Measurements from ENCODE around the gene EFNA2.

Gene EFNA2

DNA sequence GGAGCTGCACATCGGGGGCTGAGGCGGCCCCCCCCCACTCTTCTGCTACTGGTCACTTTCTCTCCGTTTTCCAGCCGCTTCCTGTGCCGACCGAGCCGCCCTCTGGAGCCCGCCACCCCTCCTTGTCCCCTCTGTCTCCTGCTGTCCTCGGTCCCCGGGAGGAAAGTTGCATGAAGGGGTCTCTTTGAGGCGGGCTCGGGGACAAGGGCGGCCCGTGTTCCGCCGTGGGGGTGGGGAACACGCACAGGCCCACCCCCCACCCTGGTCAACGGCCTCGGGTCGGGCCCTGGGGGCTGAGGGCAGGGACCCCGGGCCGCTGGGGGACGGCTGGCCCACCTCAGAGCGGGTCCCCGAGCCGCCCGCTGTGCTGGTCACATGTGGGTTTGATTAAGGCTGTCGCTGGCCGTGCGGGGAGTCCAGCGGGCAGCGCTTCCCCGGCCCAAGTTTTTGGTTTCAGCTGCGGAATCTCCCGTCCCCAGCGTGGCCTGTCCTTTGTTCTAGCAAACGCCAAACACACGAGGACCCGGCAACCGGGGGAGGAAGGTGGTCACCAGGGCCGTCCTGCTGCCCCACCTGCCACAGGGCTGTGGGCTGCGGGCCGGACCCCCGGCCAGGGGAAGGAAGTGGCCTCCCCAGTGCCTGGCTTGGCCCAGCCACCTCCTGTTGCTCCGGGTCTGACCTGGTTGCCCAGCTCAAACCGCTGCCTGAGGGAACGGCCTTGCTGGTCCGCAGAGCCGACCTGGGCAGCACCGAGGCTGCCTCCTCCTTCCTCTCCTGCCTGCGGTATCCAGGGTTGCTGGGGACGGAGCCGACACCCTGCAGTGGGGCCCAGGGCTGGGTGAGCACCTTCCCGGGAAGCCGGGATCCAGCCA is 1.9 kb downstream of the EFNA2 start:
- Histone ChIP-seq H3K27me3 (ENCODE audit: control insufficient read depth, insufficient read depth, low read length) (peaks cover 5% of the 10 kb centered on the region; the same call in 1 of the 2 replicates), H3K4me3 (ENCODE audit: low read length) (no peak overlapping the region), H3K36me3 (ENCODE audit: control insufficient read depth, insufficient read depth, low read length) (peaks cover 2% of the 10 kb centered on the region; the same call in 1 of the 2 replicates), H3K27ac (ENCODE audit: low read length) (no peak overlapping the region), H3K9me3 (ENCODE audit: control insufficient read depth, insufficient read depth, low read length) (no peaks in the 10 kb centered on the region), H3K4me1 (ENCODE audit: control insufficient read depth, insufficient read depth, low read length) (no peaks in the 10 kb centered on the region; the same call in 1 of the 2 replicates)
- no CpG with 5 or more reads among the region's 55 CpGs for WGBS (ENCODE audit: insufficient coverage, insufficient read length)
- DNase-seq (ENCODE audit: low read depth, low spot score): no peak

DNA sequence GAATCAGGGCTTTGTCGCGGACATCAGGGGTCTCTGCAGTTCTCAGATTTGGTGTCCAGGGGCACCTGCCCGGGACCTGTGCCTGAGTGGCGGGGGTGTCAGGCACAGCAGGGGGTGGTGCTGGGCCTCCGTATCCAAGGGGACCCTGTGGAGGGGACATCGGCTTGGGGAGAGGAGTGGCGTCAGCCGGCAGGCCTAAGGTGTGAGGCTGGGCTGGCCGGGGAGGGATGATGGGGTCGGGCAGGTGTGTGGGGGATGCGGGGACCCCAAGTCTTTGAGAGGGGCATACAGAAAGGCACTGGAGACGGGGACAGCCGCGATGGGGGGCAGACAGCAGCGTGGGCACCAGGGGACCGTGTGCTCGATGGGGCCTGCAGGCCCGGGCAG is 2.5 kb downstream of the EFNA2 start:
- no peaks in the 10 kb centered on the region for H3K9me3 ChIP-seq (ENCODE audit: control insufficient read depth, insufficient read depth, low read length)
- peaks cover 5% of the 10 kb centered on the region; the same call in 1 of the 2 replicates for H3K27me3 ChIP-seq (ENCODE audit: control insufficient read depth, insufficient read depth, low read length)
- no peak overlapping the region for H3K4me3 ChIP-seq (ENCODE audit: low read length)
- peaks cover 2% of the 10 kb centered on the region; the same call in 1 of the 2 replicates for H3K36me3 ChIP-seq (ENCODE audit: control insufficient read depth, insufficient read depth, low read length)
- H3K4me1 ChIP-seq (ENCODE audit: control insufficient read depth, insufficient read depth, low read length): no peaks in the 10 kb centered on the region; the same call in 1 of the 2 replicates
- no peak for DNase-seq (ENCODE audit: low read depth, low spot score)
- H3K27ac ChIP-seq (ENCODE audit: low read length): no peak overlapping the region
- no CpG with 5 or more reads among the region's 18 CpGs for WGBS (ENCODE audit: insufficient coverage, insufficient read length)

DNA sequence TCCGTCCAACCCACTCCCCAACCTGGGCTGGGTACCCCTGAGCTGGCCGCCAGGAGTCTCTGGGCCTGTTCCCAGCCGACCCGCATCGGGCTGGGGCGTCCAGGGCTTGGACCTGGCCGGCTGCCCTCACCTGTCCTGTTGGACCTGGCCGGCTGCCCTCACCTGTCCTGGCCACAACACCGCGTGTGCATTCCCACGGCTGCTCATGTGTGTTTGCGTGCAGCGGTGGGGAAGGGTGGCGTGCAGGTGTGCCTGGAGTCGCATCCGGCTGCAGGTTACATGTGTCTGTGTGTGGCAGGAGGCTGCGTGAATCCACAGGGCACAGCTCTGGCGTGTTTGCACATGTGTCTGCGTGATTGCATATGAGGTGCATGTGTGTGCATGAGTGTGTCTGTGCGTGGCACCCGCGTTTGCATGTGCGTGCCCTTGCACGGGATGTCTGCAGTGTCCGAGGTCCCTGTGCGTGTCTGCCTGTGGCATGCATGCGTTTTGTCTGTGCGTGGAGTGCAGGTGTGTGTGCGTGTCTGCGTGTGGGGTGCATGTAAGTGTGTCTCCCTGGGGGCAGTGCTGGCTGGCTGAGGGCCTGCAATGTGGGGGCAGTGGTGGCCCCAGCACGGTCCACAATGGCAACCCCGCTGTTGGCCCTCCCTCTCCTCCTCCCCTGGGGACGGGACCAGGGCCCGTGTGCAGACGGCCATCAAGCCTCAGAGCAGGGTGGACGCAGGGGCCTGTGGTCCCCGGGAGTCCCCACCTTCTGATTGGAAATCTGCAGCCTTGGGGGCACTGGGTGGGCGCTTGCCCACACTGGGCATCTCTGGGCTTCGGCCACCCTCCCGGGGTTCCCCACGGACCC is 3.4 kb downstream of the EFNA2 start:
- Histone ChIP-seq H3K9me3 (ENCODE audit: control insufficient read depth, insufficient read depth, low read length) (no peaks in the 10 kb centered on the region), H3K4me1 (ENCODE audit: control insufficient read depth, insufficient read depth, low read length) (no peaks in the 10 kb centered on the region; the same call in 1 of the 2 replicates), H3K36me3 (ENCODE audit: control insufficient read depth, insufficient read depth, low read length) (no peaks in the 10 kb centered on the region; the same call in 1 of the 2 replicates), H3K4me3 (ENCODE audit: low read length) (no peak overlapping the region), H3K27me3 (ENCODE audit: control insufficient read depth, insufficient read depth, low read length) (peaks cover 5% of the 10 kb centered on the region; the same call in 1 of the 2 replicates), H3K27ac (ENCODE audit: low read length) (no peak overlapping the region)
- no CpG with 5 or more reads among the region's 41 CpGs for WGBS (ENCODE audit: insufficient coverage, insufficient read length)
- no peak for DNase-seq (ENCODE audit: low read depth, low spot score)

DNA sequence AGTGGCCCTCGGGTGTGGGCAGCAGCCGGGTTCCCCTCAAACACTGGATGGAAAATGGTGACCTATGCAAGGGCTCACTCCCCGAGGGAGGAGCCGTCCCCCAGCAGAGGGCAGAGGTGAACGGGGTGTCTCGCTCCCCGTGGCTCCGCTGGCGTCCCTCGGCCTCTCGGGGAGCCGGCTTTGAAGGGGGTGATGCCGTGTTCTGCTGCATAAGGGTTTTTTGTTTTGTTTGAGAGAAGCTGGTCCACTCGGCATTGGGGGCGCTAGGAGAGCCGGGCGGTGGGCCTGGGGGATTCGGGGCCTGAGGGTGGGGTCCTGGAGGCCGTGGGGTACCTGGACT is 4.0 kb downstream of the EFNA2 start:
- no peak overlapping the region for H3K4me3 ChIP-seq (ENCODE audit: low read length)
- no peaks in the 10 kb centered on the region; the same call in 1 of the 2 replicates for H3K36me3 ChIP-seq (ENCODE audit: control insufficient read depth, insufficient read depth, low read length)
- WGBS (ENCODE audit: insufficient coverage, insufficient read length): no CpG with 5 or more reads among the region's 19 CpGs
- DNase-seq (ENCODE audit: low read depth, low spot score): no peak
- H3K9me3 ChIP-seq (ENCODE audit: control insufficient read depth, insufficient read depth, low read length): no peaks in the 10 kb centered on the region
- H3K27ac ChIP-seq (ENCODE audit: low read length): no peak overlapping the region
- no peaks in the 10 kb centered on the region; the same call in 1 of the 2 replicates for H3K4me1 ChIP-seq (ENCODE audit: control insufficient read depth, insufficient read depth, low read length)
- H3K27me3 ChIP-seq (ENCODE audit: control insufficient read depth, insufficient read depth, low read length): peaks cover 4% of the 10 kb centered on the region; the same call in 1 of the 2 replicates

DNA sequence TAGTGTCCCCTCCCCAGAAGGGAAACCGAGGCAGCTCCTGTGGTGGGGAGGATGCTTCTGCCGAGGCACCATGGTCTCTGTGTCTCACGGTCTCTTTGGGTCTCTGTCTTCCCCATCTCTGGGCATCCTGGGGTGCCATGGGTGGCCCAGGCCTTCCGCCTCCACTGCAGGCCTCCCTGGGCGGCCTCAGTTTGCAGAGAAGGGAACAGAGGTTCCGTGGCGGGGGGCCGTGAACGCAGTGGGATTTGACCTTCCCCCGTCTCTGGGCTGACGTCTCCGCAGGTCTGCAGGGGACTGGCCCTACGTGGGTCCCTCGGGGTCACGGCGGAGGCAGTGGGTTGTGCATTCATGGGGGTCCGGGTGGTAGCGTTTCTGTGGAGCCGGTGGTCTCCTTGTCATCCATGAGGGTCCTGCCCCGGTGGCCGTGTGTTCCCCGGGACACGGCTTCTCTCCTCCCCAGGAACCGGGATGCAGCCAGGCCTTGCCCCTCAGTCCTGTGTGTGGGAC is 4.6 kb downstream of the EFNA2 start:
- no peak overlapping the region for H3K27ac ChIP-seq (ENCODE audit: low read length)
- H3K4me3 ChIP-seq (ENCODE audit: low read length): no peak overlapping the region
- no peak for DNase-seq (ENCODE audit: low read depth, low spot score)
- no peaks in the 10 kb centered on the region; the same call in 1 of the 2 replicates for H3K4me1 ChIP-seq (ENCODE audit: control insufficient read depth, insufficient read depth, low read length)
- no peaks in the 10 kb centered on the region; the same call in 1 of the 2 replicates for H3K36me3 ChIP-seq (ENCODE audit: control insufficient read depth, insufficient read depth, low read length)
- H3K27me3 ChIP-seq (ENCODE audit: control insufficient read depth, insufficient read depth, low read length): peaks cover under 1% of the 10 kb centered on the region; the same call in 1 of the 2 replicates
- no peaks in the 10 kb centered on the region for H3K9me3 ChIP-seq (ENCODE audit: control insufficient read depth, insufficient read depth, low read length)
- WGBS (ENCODE audit: insufficient coverage, insufficient read length): no CpG with 5 or more reads among the region's 24 CpGs

DNA sequence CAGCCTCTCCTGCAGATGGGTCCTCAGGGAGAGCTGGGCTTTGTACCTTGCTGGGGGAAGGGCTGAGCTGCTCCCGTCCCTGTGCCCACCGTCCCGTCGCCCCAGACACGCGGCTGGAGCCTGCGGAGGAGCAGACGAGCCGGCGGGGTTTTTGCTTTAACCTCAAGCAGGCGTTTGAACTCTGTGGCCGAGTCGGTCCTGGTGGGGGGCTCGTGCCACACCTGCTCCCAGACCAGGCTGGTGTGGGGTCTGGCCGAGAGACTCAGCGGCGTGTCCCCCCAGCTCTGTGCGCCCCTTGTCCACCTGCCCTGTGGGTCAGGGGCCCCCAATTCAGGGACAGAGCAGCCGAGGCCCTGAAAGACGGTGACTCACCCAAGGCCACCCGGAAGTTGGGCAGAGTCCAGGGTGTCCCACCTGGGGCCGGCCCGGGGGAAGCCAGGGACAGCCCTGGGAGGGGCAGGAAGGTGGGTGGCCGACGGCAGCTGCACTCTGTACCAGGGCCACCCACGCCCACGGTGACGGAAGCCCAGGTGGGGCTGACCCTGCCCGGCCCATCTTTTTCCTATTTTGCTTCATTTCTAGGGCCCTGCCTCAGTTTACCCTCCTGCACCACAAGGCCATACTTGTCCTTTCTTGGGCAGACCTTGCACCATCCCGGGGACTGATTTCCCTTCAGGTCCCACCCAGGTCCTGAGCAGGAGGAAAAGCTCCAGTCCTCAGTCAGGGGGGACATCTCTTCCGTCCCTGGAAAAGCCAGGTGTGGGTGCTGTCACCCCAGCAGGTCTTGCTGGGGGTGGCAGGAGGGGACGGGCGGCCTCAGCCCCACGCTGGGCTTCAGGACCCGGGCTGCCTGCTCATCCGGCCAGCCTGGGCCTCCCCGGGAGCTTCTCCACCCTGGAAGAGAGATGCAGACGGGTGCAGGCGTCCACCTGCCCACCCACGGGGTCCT is 5.3 kb downstream of the EFNA2 start:
- no CpG with 5 or more reads among the region's 40 CpGs for WGBS (ENCODE audit: insufficient coverage, insufficient read length)
- Histone ChIP-seq H3K4me3 (ENCODE audit: low read length) (no peak overlapping the region), H3K9me3 (ENCODE audit: control insufficient read depth, insufficient read depth, low read length) (no peaks in the 10 kb centered on the region), H3K4me1 (ENCODE audit: control insufficient read depth, insufficient read depth, low read length) (no peaks in the 10 kb centered on the region; the same call in 1 of the 2 replicates), H3K27me3 (ENCODE audit: control insufficient read depth, insufficient read depth, low read length) (no peaks in the 10 kb centered on the region), H3K27ac (ENCODE audit: low read length) (no peak overlapping the region), H3K36me3 (ENCODE audit: control insufficient read depth, insufficient read depth, low read length) (no peaks in the 10 kb centered on the region; the same call in 1 of the 2 replicates)
- DNase-seq (ENCODE audit: low read depth, low spot score): no peak

DNA sequence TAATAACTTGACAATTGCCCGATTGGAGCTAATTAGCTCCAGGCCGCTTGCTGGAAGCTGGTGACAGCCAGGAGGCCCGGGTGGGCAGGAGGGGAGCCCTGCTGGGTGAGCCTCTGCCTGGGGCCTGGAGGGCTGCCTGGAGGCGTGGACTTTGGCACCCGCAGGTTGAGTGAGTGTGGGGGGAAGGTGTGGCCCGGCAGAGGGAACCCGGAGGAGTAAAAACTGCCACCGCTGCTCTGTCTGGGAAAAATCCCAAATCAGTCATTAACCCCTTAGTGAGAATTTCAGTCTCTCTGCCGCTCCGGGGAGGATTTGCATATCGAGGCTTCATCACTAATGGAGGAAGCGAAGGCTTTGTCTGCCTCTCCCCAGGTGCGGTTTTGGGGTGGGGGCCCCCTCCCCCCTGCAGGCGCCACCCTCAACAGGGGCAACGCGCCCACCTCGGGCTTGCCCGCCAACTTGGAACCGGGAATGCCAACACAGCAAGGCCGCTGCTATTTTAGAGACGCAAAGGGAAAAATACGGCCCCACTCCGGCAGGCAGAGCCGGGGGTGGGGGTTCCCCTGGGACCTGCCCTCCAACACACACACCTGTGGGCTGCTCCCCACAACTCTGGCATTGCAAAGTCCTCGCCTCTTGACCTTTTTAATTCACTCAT is 6.2 kb downstream of the EFNA2 start:
- Histone ChIP-seq H3K9me3 (ENCODE audit: control insufficient read depth, insufficient read depth, low read length) (no peaks in the 10 kb centered on the region), H3K27me3 (ENCODE audit: control insufficient read depth, insufficient read depth, low read length) (no peaks in the 10 kb centered on the region), H3K27ac (ENCODE audit: low read length) (no peak overlapping the region), H3K4me1 (ENCODE audit: control insufficient read depth, insufficient read depth, low read length) (no peaks in the 10 kb centered on the region; the same call in 1 of the 2 replicates), H3K36me3 (ENCODE audit: control insufficient read depth, insufficient read depth, low read length) (no peaks in the 10 kb centered on the region; the same call in 1 of the 2 replicates), H3K4me3 (ENCODE audit: low read length) (no peak overlapping the region)
- WGBS (ENCODE audit: insufficient coverage, insufficient read length): no CpG with 5 or more reads among the region's 25 CpGs
- no peak for DNase-seq (ENCODE audit: low read depth, low spot score)

DNA sequence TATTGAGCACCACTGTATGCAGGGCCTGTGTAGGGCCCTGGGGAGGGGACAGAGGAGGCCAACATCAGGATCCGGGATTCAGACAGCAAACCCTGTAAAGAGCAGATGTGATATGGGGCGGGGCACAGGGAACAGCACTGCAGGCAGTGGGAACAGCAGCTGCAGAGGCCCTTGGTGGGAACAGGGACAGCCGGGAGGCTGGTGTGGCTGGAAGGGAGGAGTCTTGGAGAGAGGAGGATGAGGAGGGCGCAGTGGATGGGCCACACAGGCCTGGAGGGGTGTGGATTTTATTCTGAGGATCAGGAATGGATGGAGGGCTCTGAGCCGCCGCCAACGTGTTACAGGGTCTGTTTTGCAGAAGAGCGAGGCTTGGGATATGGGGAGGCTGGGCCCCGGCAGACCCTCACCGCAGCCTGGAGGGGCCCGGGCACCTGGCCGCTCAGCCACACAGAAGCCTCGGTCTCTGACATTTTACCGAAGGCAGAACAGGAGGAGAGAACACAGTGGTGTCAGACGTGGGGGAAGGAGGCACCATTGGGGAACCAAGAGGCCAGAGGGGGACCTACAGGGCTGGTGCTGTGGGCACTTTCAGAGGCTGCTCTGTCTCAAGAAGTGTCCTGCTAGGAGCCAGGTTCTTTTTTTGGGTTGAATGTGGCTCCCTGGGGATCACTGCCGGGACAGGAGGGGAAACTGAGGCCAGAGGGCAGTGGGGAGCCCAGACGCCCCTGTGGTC is 6.9 kb downstream of the EFNA2 start:
- H3K27ac ChIP-seq (ENCODE audit: low read length): no peak overlapping the region
- H3K27me3 ChIP-seq (ENCODE audit: control insufficient read depth, insufficient read depth, low read length): no peaks in the 10 kb centered on the region
- no CpG with 5 or more reads among the region's 17 CpGs for WGBS (ENCODE audit: insufficient coverage, insufficient read length)
- H3K4me3 ChIP-seq (ENCODE audit: low read length): no peak overlapping the region
- DNase-seq (ENCODE audit: low read depth, low spot score): no peak
- H3K4me1 ChIP-seq (ENCODE audit: control insufficient read depth, insufficient read depth, low read length): no peaks in the 10 kb centered on the region
- no peaks in the 10 kb centered on the region for H3K9me3 ChIP-seq (ENCODE audit: control insufficient read depth, insufficient read depth, low read length)
- H3K36me3 ChIP-seq (ENCODE audit: control insufficient read depth, insufficient read depth, low read length): no peaks in the 10 kb centered on the region; the same call in 1 of the 2 replicates
